Measurements from ENCODE around the gene LMF1.
"Not testable (repeated sequence)": the region's sequence is repeated elsewhere in the genome, so short reads cannot be mapped to it uniquely, and the experiment has no call there.

Gene LMF1

GRCh38 chr16:858971-859370 lies 111.8 kb downstream of the LMF1 start:
- DNase-seq, result not testable (repeated sequence)

DNA sequence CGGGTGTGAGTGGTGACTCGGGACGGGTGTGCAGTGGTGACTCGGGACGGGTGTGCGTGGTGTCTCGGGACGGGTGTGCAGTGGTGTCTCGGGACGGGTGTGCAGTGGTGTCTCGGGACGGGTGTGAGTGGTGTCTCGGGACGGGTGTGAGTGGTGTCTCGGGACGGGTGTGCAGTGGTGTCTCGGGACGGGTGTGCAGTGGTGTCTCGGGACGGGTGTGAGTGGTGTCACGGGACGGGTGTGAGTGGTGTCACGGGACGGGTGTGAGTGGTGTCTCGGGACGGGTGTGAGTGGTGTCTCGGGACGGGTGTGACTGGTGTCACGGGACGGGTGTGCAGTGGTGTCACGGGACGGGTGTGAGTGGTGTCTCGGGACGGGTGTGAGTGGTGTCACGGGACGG lies 112.3 kb downstream of the LMF1 start:
- DNase-seq, result not testable (repeated sequence)

- DNase-seq, result no peak
Observed at GRCh38 chr16:856811-857210, 114.0 kb downstream of the LMF1 start.

- DNase-seq, result no peak
Observed at GRCh38 chr16:856101-856500, 114.7 kb downstream of the LMF1 start.

GRCh38 chr16:855471-855870 lies 115.3 kb downstream of the LMF1 start:
- no peak for DNase-seq

DNA sequence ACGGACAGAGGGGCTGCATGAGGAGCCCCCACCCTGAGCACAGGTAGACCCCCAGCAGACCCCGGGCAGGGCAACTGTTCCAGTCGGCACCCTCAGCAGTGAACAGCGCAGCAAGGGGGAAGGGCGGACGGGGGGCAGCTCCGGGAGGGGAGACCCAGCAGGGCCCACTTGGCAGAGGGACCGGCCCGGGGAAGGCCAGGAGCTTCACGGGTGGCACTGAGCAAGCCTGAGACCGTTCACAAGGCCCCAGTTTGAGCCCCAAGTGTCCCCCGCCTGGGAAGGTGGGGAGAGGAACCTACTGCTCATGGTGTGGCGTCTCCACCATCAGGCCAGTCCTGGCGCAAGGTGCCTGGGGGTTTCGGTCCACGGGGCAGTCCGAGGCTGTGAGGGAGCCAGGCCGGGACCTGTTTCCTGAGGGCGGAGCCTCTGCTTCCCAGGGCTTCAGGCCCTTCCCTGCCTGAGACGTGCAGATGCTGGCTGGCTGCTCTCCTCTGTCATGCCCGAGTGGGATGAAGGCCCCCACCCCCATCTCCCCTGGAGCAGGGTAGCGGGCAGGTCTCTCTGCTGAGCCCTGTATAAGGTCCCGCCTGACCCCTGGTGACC lies 115.9 kb downstream of the LMF1 start:
- no peak for DNase-seq

- DNase-seq, result no peak
Observed at GRCh38 chr16:853981-854807, 116.6 kb downstream of the LMF1 start.

GRCh38 chr16:853306-853705 lies 117.5 kb downstream of the LMF1 start:
- no peak for DNase-seq

GRCh38 chr16:852451-853185 lies 118.2 kb downstream of the LMF1 start:
- DNase-seq, result no peak

GRCh38 chr16:851871-852270 lies 118.9 kb downstream of the LMF1 start:
- DNase-seq, result no peak

GRCh38 chr16:851209-851810 lies 119.5 kb downstream of the LMF1 start:
- no peak for DNase-seq

DNA sequence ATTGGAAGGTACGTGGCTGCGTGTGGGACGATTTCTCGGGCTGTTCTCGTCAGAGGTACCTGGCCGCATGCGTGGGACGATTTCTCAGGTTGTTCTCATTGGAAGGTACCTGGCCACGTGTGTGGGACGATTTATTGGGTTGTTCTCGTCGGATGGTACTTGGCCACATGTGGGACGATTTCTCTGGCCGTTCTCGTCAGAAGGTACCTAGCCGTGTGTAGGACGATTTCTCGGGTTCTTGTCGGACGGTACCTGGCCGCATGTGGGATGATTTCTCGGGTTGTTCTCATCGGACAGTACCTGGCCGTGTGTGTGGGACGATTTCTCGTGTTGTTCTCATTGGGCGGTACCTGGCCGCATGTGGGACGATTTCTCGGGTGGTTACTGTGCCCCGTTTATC lies 120.1 kb downstream of the LMF1 start:
- DNase-seq, result no peak

DNA sequence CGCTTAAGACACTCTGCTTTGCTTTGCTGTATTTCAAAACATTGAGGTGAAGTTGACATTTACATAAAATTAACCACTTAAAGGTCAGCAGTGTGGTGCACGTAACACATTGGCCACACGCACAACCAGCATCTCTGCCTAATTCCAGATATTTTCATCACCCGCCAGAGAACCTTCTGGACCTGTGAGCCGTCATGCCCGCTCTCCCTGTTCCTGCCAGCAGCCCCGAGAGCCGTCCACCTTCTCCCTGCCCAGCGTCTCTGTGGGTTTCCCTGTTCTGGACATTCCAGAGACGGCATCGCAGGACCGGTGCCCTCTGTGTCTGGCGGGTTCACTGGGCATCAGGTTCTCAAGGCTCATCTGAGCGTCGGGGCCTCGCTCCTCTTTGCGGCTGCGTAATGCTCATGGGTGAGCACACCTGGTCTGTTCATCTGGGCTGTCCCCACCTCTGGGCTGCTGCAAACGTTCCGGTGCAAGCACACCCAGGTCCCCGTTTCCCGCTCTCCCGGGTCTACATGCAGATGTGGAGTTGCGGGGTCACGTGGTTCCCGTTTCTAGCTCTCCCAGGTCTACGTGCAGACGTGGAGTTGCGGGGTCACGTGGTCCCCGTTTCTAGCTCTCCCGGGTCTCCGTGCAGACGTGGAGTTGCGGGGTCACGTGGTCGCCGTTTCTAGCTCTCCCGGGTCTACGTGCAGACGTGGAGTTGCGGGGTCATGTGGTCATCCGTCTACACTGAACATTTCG lies 122.1 kb downstream of the LMF1 start:
- no peak for DNase-seq

DNA sequence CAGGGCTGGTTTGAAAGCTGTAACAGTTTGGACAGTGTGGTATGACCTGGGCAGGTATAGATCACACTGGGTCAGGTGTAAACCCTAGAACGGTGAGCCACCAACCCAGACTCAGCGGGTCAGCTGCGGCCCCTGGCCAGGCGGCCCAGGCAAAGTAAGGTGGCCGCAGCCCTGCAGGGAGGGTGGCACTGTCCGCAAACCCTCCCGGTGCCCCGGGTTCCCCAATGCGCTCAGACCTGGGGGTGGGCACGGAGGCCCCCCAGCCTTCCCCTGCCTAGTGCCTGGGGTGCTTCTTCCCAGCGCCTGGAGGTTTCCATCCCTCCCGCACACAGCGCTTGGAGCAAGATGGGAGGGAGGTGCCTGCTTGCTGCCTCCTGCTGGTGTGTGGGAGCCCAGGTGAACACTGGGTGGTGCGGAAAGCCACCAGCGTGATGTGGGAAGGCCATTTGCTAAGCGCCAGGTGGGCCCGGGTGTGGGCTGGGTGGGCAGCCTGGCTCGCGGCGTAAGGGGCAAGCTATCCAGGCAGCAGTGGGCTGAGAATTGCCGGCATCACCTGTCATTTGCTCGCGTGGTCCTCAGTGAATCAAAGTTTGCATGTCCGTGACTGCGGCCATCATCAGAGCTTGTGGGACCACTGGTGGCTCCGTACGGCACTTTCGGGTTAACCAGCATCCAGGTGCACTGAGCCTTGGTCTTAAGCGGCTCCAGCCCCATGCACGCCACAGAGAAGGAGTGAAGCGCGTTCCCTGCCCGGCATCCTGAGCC lies 122.9 kb downstream of the LMF1 start:
- DNase-seq, result no peak

DNA sequence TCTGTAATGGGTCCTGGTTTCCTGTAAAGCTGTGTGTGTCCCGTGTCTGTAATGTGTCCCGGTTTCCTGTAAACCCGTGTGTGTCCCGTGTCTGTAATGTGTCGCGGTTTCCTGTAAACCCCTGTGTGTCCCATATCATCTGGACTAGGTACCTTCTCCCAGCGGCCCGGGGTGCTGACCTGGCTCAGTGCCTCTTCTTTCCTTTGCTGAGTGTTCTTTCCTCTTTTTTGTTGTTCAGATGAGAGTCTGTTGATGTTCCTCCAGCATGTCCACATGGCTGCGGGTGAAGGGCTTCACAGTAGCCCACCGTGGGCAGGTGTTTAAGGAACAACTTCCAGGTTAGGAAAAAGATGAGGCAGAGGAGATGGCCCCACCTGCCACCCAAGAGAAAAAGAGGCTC lies 123.6 kb downstream of the LMF1 start:
- no peak for DNase-seq

DNA sequence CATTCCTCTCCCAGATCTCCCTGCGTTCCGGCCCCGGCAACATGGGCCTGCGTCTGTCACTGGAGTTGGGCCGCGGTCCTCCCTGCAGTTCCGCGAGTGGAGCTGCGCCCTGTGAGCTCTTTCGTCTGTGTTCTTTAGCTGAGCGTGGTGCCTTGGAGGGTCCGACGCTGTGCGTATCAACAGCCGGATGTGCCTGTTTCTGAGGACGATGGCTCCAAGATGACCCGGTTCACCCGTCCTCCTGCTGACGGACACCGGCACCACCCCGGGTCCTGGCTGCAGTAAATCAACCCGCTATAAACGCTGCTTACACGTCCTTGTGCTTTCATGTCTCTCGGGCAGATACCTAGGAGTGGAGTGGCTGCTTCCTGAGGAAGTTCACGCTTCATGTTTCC lies 125.4 kb downstream of the LMF1 start:
- no peak for DNase-seq

DNA sequence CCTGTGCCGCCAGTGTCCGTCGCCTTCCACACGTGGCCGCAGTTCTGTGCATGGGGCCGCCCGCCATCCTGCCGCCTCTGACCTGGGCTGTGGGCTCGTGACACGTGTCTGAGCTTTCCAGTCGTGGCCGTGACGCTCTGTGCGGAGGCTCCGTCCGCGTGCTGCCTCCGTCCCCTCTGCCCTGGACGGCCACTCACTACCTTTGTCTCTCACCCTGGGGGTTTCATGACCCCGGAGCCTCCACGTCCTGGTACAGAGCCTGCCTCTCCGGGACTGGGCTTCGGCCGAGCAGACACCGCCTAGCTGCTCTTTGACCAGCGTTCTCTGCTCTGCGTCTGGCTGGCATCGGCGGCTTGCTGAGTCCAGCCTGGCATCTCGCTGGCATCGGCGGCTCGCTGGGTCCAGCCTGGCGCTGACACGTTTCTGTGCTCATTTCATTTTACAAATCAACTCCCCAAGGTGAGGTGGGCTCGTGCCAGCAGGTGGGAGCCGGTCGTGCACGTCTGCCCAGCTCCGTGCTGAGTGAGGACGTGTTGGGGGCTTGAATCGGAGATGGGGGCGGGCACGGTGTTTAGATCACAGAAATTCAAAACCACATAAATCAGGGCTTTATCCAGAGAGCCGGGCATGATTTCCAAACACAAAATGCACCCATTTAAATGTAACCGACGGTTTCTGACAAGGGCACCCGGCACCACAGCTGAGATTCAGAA lies 126.0 kb downstream of the LMF1 start:
- DNase-seq, result no peak

DNA sequence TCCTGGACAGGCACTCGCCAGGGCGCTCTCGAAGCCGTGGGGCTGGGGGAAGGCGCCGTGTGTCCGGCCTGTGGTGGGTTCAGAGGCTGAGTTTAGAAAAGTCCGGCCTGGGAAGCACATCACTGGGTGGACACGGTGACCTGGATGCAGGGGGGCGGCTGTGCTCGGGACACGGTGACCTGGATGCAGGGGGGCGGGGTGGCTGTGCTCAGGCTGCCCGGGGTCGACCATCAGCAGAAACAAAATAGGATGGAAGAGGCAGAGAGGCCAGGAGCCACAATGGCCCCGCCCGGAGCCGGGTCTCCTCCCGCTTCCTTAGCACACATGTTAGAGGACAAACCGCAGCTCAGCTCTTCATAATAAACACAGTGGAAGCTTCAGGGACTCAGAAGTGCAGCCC lies 127.0 kb downstream of the LMF1 start:
- no peak for DNase-seq

DNA sequence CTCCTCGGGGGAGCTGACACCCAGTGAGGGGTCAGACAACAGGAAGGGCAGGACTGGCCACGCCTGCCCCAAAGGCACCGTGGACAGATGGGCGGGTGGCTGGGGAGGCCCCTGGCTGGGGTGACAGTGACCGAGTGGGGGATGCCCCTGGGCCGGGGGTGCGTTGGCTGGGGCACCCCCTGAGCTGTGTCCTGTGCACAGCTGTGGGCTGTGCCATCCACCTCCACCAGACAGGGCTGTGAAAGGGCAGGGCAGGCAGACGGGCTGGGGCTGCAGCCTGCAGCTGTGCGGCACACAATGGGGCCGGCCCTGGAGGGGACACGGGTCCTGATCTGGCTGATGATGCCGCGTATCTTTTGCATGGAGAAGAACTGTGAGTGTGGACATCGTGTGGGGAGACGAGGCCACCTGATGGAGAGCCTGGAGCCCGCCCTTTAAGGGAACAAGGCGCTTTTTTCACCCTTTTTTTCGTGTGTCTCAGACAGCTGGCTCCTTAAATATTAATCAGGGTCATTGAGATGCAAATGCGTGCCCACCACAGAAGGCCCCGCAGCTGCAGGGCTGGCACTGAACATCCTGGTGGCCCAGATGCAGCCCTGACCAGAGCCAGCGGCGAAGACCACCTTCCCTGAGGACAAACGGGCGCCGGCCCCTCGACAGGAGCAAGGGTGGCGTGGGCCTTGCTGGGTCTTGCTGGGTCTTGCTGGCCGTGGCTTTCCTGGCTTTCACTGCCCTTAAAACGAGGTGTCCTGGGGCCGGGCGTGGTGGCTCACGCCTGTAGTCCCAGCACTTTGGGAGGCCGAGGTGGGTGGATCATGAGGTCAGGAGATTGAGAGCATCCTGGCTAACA lies 127.8 kb downstream of the LMF1 start:
- DNase-seq, result no peak

GRCh38 chr16:842061-842476 lies 128.7 kb downstream of the LMF1 start:
- DNase-seq, result no peak
